ENCODE measurements around the gene TMX4.

Gene TMX4

GRCh38 chr20:7930343-7930742 is 89.2 kb downstream of the TMX4 start:
- ChIA-PET CTCF (interaction anchor here (1.1 kb wide), 1 partner anchor 792 kb away, joined by 3 read pairs; no protein-coding TSS in a partner anchor), POLR2A (no interaction called here)

More at GRCh38 chr20:7930343-7930742, 89.2 kb downstream of the TMX4 start:
- DNase-seq (ENCODE audit: extremely low spot score) = no peak
- TF ChIP-seq CTCF (IDR thresholded peaks at IDR 0.05; ENCODE audit: control extremely low read depth, extremely low read depth, low read depth, missing control alignments) = no peak
